Urinary bladder (tissue), 4 donors: Measurements from ENCODE around the gene GMDS. TPM values are rescaled to one million over a fixed set of nuclear protein-coding genes. Genes with fewer than 3 reads are reported as not detected.

ENCODE experiments used
- DNase-seq: peaks from one replicate; pipeline ENCODE4 v3.0.0-alpha.2; 2015; ENCODE audit errors: extremely low spot score
- H3K27ac ChIP-seq: one replicate; pipeline ENCODE4 v1.5.1; 2013; ENCODE audit warnings: low read depth, mild to moderate bottlenecking, moderate library complexity
- H3K36me3 ChIP-seq: one replicate; pipeline ENCODE4 v1.6.1; 2013; ENCODE audit warnings: mild to moderate bottlenecking, moderate library complexity; ENCODE audit not compliant: insufficient read depth
- H3K4me1 ChIP-seq: one replicate; pipeline ENCODE4 v1.6.1; 2013; ENCODE audit warnings: mild to moderate bottlenecking, moderate library complexity; ENCODE audit not compliant: insufficient read depth
- H3K4me3 ChIP-seq: one replicate; pipeline ENCODE4 v1.5.1; 2013; ENCODE audit warnings: low read depth, low read length
- WGBS: extraction: QIAGEN DNeasy Blood & Tissue Kit; methylation state at CpG from one replicate; pipeline ENCODE4 v1.1.7; 2013; 5-methylcytosine and 5-hydroxymethylcytosine counted together
- polyA plus RNA-seq: library from polyadenylated mRNA; stranded (reverse); fragments of 200-250 nt; gene quantifications from one replicate; pipeline ENCODE4 v1.2.3, GENCODE V29; 2013
- total RNA-seq: library from RNA; depleted of rRNA; stranded (reverse); fragments of >200 nt; gene quantifications from one replicate; pipeline ENCODE4 v1.2.3, GENCODE V29; 2014
- donor health status: healthy with polysubstance abuse.
- donor health status: healthy.

GMDS gene
- total and polyA plus RNA-seq, 2 donors = 7.5 to 10.7 TPM

DNA sequence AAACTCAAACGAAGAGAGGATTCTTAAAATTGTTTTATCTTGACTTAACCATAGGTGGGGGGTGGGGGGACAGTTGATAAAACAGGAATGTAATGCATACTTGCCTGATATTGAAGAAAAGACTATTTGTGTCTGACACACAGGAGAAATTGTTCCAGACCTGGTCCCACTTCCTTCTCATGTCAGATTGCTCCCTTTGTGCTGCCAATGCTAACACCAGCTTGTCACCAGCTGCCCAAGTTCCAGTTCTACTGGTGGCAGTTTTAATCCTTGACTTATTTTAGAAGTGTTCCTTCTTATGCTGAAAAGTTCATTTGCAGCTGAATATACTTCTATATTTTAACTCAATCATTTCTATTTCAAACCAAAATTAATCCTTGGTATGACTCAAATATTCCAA is 127.3 kb downstream of the GMDS start:
- 45% methylated on average over 1 of the region's 1 CpG for WGBS
- Histone ChIP-seq H3K36me3 (no peaks in the 10 kb centered on the region), H3K27ac (no peak overlapping the region), H3K4me3 (no peak overlapping the region), H3K4me1 (no peaks in the 10 kb centered on the region)
- DNase-seq = no peak

DNA sequence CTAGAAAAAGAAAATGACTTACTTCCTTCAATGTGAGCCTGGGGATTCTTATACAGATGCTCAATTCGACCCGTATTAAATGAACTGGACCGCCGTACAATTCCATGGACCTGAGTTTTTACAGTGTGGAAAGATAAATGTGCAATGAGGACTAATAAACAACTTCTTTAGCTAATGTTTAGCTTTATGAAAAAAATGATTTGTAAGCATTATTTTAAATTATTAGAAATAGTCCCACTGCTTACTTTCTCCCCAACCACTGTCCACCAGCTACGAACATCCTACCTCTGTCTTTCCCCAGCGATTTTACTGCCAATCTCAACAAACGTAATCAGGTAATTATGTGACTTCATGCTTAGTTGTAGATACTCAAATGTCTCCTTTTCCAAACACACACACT is 128.0 kb downstream of the GMDS start:
- no peaks in the 10 kb centered on the region for H3K36me3 ChIP-seq
- no peak for DNase-seq
- H3K27ac ChIP-seq = no peak overlapping the region
- no peak overlapping the region for H3K4me3 ChIP-seq
- 97% methylated on average over 7 of the region's 7 CpGs for WGBS
- H3K4me1 ChIP-seq = no peaks in the 10 kb centered on the region

DNA sequence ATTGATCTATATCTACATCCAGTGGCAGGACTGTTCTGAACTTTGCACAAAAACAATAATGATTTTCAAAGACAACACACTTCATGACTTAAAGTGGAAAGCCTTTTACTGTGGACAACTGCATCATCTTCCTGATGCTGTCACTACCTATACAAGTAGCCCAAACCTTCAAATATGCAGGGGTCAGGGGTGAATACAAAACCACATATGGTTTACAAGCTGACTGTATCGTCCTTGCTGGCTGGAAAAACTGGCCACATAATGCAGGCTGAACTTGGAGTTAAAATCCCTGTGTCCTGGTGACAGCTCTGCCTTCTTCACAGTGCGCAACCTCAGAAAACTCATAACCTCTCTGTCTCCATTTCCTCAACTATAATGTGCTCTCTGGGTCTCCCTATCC is 128.9 kb downstream of the GMDS start:
- WGBS = 88% methylated on average over 2 of the region's 2 CpGs
- DNase-seq = no peak
- Histone ChIP-seq H3K4me3 (no peak overlapping the region), H3K4me1 (no peaks in the 10 kb centered on the region), H3K36me3 (no peaks in the 10 kb centered on the region), H3K27ac (no peak overlapping the region)

DNA sequence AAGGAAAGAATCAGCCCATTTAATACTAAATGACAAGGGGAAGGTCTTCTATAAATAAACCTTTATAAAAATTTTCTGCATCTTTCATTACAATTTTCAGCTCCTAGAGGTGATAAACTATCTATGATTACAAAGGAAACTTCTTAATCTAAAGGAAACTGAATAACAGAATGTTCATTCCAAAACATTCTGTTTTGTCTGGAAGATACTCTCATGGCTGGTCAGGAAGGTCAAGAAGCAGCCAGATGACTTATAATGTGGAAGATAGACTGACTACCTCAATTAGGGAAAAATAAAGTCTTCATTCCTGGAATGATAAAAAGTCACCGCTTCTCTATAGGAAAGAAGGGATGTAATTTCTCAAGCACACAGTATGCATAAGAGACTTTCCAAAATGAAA is 131.3 kb downstream of the GMDS start:
- WGBS = 94% methylated on average over 1 of the region's 1 CpG
- H3K4me3 ChIP-seq = no peak overlapping the region
- H3K4me1 ChIP-seq = no peaks in the 10 kb centered on the region
- H3K27ac ChIP-seq = no peak overlapping the region
- DNase-seq = no peak
- no peaks in the 10 kb centered on the region for H3K36me3 ChIP-seq

DNA sequence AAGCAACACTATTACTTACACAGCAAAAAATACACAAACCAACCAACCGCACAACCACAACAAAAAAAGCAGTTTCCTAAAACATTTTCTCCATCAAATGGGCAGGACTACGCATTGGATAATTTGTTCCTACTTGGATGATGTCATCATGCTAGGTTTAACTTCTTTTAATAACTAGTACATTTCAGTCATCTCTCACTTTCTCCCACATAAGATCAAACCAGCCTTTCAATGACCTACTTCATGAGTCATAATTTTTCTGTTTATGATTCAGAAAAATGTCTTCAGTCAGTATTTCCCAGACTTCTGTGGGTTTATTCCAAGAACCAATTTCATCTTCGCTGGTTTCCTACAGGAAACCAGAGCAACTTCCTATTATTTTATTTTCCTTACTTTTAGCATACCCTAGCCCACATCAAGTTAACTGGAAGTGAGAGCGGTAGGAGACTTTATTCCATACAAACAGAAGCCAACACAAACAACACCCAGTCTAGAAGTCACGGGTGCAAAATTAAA is 134.2 kb downstream of the GMDS start:
- no peaks in the 10 kb centered on the region for H3K4me1 ChIP-seq
- H3K4me3 ChIP-seq = no peak overlapping the region
- no peaks in the 10 kb centered on the region for H3K36me3 ChIP-seq
- no peak for DNase-seq
- H3K27ac ChIP-seq = no peak overlapping the region
- 76% methylated on average over 5 of the region's 5 CpGs for WGBS

DNA sequence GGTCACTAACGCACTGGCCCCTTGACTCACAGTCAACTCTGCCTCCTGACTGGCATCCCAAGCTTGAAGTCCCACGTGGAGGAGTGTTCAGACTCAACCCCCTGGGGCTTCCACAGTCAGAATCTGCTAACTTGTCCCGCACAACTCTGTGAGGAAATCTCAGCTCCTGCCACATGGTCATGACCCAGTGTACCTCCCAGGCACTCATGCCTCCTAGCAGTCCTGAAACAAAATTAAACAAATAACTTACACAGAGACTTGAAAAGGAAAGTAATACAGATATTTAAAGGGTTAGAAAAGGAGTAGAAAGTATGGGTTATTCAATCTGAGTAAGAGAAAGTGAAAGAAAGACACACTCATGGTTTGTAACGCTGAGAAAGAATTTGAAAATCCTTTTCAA is 134.9 kb downstream of the GMDS start:
- DNase-seq = no peak
- H3K27ac ChIP-seq = no peak overlapping the region
- WGBS = 85% methylated on average over 4 of the region's 4 CpGs
- no peak overlapping the region for H3K4me3 ChIP-seq
- H3K4me1 ChIP-seq = no peaks in the 10 kb centered on the region
- no peaks in the 10 kb centered on the region for H3K36me3 ChIP-seq

DNA sequence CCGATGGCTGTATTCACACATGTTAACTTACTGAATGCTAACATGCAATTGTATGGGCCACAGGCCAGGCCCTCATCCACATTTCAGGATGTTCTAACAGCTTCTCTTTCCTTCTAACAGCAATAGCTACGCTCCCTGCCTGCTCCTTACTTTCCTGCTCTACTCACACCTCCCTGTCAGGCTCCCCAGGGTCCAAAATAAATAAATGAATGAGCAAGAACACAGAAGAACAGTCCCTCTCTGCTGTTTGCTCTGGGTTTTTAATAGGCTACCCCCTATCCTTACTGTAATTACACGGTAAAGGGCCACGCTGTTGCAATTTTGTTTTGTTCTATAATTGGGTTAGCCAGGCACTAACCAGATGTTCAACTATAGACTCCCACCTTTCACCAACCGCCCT is 135.6 kb downstream of the GMDS start:
- 92% methylated on average over 5 of the region's 5 CpGs for WGBS
- H3K27ac ChIP-seq = no peak overlapping the region
- no peaks in the 10 kb centered on the region for H3K4me1 ChIP-seq
- no peak for DNase-seq
- no peaks in the 10 kb centered on the region for H3K36me3 ChIP-seq
- no peak overlapping the region for H3K4me3 ChIP-seq

DNA sequence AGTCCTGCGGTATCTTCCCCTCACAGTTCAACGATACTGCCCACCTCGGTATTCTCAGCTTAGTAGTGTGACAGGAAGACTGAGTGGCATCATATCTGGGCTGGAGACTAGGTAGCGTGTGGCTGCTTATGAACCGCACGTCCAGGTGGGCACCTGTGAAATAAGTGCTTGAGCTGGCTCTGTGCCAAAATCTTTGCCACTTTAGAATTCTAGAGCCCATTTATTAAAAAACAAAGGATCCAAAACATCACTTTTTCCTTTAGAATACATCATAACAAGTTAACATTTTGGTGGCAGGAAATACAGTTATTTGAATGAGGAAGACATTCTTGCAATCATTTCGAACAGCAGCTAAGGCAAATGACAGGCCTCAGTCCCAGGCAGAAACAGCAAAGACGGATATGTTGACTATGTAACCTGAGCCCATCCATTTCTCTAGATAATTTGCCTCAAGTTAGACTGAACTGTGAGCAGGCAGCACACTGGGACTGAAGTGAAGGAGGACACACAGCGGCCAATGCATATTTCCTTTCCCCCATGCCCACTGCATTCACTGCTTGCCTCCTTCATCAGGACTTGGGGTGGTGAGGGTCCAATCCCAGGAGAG is 136.6 kb downstream of the GMDS start:
- Histone ChIP-seq H3K27ac (no peak overlapping the region), H3K4me1 (no peaks in the 10 kb centered on the region), H3K4me3 (no peak overlapping the region), H3K36me3 (no peaks in the 10 kb centered on the region)
- DNase-seq = no peak
- 93% methylated on average over 9 of the region's 9 CpGs for WGBS

DNA sequence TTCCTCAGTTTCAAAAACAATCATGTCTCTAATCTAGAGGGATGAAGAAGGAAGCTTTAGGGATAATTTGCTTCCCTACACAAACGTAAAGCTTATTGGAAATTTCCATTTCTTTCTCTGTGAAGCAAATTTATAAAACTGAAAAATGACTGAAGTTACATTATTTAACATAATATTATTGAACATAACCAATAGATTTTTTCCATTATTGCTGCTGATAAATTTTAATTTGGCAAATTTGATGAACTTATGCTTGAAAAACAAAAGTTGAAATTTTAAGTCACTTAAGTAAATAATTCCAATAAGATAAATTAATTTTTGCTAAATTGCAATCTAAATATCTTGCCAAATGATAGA is 140.9 kb downstream of the GMDS start:
- Histone ChIP-seq H3K27ac (no peak overlapping the region), H3K4me1 (no peaks in the 10 kb centered on the region), H3K4me3 (no peak overlapping the region), H3K36me3 (no peaks in the 10 kb centered on the region)
- no peak for DNase-seq
- 21% methylated on average over 1 of the region's 1 CpG for WGBS

DNA sequence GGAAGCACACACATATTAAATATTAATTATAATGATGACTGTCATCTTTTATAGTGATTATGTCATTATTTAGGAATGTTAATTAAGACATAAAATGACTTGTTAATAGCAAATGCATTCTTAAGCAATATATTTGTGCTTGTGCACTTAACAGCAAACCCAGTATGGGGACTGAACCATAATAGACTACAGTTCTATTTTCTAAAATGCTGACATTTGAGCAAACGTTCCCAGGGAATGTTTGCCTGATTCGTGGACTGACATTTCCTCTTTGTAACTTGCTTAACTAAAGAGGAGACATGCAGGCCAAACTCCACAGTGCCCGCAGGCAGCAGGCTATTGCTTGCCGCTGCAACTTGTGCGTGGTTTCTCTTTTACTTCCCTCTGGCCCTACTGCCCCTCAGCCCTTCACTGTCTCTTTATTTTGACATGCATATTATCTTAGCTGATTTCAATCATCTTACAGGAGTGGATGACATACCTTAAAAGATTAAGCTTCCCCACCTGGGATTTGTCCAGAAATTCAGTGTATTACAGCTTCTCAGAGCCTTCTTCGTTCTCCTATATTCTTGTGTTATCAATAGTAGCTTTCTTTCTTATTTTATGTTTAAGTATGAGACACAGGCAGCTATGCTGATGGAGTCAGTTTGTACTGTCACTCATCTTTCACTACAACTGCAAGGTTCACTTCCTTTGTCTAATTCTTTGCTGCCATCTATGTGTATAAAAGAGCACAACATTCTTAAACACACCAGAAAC is 141.5 kb downstream of the GMDS start:
- WGBS = 62% methylated on average over 6 of the region's 6 CpGs
- Histone ChIP-seq H3K36me3 (no peaks in the 10 kb centered on the region), H3K27ac (no peak overlapping the region), H3K4me3 (no peak overlapping the region), H3K4me1 (no peaks in the 10 kb centered on the region)
- DNase-seq = peak; percentile 32

DNA sequence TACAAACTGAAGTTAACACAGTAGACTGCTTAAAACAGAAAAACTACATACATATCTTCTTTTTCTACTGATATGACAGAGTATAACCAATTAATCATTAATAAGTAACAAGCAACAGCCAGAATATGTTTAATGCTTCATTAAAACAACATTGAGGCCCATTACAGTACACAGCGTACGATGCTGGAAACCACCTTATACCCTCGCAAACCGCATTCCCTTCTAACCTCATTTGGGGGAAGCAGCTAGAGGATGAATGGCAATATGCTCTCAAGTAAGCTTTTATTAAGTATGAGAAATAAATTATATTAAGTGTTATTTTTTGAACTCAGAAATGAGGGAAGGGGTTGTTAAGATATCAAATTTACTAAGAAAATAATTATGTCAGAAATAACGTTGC is 142.4 kb downstream of the GMDS start:
- no peak for DNase-seq
- H3K4me3 ChIP-seq = no peak overlapping the region
- H3K27ac ChIP-seq = no peak overlapping the region
- 95% methylated on average over 5 of the region's 5 CpGs for WGBS
- H3K36me3 ChIP-seq = no peaks in the 10 kb centered on the region
- H3K4me1 ChIP-seq = no peaks in the 10 kb centered on the region

DNA sequence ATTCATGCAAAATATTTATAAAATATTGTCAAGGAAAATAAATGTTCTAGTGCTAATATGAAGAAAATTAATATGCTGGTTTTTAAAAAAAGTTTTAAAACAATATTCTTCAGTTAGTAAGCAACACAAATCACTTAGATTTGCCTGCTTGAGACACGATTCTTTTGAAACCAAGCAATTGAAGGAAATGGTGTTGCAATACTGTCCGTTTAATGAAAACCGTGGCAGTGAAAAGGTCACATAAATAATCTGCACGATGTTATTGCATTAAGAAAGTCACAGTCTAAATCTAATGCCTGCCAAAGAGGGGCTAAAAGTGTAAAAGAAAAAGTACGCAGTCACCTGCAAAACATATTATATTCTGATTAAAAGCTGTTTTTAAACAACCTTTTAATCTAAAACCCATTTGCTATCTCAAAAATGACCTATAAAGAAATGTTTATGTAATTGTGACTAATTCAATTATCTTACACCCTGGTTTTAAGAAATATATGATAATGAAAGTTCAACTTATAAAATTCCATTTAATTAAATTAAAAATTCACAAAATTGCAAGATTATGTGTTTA is 143.0 kb downstream of the GMDS start:
- no peak for DNase-seq
- Histone ChIP-seq H3K36me3 (no peaks in the 10 kb centered on the region), H3K27ac (no peak overlapping the region), H3K4me3 (no peak overlapping the region), H3K4me1 (no peaks in the 10 kb centered on the region)
- 78% methylated on average over 5 of the region's 5 CpGs for WGBS

DNA sequence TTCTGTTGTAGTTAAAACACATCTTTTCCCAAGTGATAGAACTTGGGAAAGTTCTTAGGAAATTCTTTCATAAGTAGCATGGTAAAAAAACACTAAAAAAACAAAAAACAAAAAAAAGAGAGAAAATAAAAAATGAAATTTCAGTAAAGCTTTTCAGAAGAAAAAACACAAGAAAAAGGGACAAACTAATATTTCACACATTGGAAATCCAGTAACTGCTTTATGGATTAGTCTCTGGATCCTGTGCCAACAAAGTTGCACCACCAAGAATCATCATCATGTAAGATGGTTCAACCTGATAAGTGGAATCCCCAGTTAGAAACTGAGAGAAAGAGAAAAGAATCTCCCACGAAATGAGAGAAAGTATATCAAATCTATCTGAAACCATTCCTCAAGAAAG is 144.2 kb downstream of the GMDS start:
- WGBS = 99% methylated on average over 1 of the region's 1 CpG
- Histone ChIP-seq H3K4me3 (no peak overlapping the region), H3K27ac (no peak overlapping the region), H3K36me3 (no peaks in the 10 kb centered on the region), H3K4me1 (no peaks in the 10 kb centered on the region)
- DNase-seq = no peak

DNA sequence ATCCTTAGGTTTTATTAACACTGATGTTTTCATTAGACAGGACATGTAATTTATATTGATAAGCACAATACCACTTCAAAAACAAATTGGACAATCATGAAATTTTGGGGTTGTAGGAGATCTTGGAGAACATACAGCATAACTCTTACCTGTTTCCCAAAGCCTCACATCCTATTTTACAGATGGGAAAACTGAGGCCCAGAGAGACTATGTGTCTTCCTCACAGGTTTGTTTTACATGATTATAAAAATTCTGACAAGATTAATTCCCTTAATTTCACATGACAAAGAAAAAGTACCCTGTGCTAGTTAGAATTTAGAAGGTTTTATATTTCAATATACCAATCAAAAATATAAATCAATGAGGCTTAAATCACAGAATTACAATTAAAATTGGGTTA is 145.5 kb downstream of the GMDS start:
- Histone ChIP-seq H3K4me1 (no peaks in the 10 kb centered on the region), H3K27ac (no peak overlapping the region), H3K4me3 (no peak overlapping the region), H3K36me3 (no peaks in the 10 kb centered on the region)
- DNase-seq = no peak
